Tibial nerve (tissue), 4 donors: ENCODE results near the gene ABCD2.

Experiments
- CTCF ChIP-seq, 5 experiments: fragments of 200-600 bp in 3 of 5; fragments of 450-650 bp in 2 of 5; sonication (generic) in 3 of 5; IDR thresholded peaks; one replicate each; pipeline ENCODE4 v1.5.1; 2016 to 2019; ENCODE audit warnings: antibody characterized with exemption in 5 of 5, mild to moderate bottlenecking in 3 of 5, moderate library complexity in 2 of 5
- EP300 ChIP-seq, 2 donors: sonication (generic); formaldehyde crosslinking; IDR thresholded peaks; one replicate each; pipeline ENCODE4 v1.6.1; 2017; ENCODE audit warnings: antibody characterized with exemption in 2 of 2, mild to moderate bottlenecking in 1 of 2
- POLR2A ChIP-seq, 2 donors: fragments of 450-650 bp; IDR thresholded peaks; one replicate each; pipeline ENCODE4 v1.6.1; 2017; ENCODE audit warnings: antibody characterized with exemption in 2 of 2, mild to moderate bottlenecking in 2 of 2, moderate library complexity in 2 of 2

- TF ChIP-seq CTCF (IDR thresholded peaks at IDR 0.05) (no peak), POLR2A (IDR thresholded peaks at IDR 0.05) (no peak), EP300 (IDR thresholded peaks at IDR 0.05) (no peak)
Measured at GRCh38 chr12:39533951-39534350, 85.7 kb downstream of the ABCD2 start.
